HCT116 (cell line): ENCODE data around the gene MORC1. TPM values are rescaled to one million over a fixed set of nuclear protein-coding genes. Genes with fewer than 3 reads are reported as not detected.

Experiments used
- ATAC-seq: fragments of 200-7000 bp; cut with Tn5 transposase; 2 replicates; pipeline ENCODE4 v1.9.1; 2020; ENCODE audit warnings: mild to moderate bottlenecking, moderate library complexity
- BruUV-seq: library from RNA; stranded (reverse); fragments of 400-500 nt; replicated peaks from 2 replicates; lab custom pipeline; 2021; lab: Mats Ljungman, UMichigan
- CTCF ChIA-PET: fragments of 300-600 bp; sonication (Branson Sonifier 250); formaldehyde crosslinking; loops from one replicate; lab custom pipeline; 2021; ENCODE audit warnings: antibody characterized with exemption; lab: Charles Lee
- POLR2A ChIA-PET: fragments of 300-600, 350-600 bp; sonication (Branson Sonifier 250); formaldehyde crosslinking; loops from one replicate; lab custom pipeline; 2021; ENCODE audit warnings: antibody characterized with exemption; lab: Charles Lee
- RAD21 ChIA-PET, 2 experiments: fragments of 300-600 bp; sonication (Branson Sonifier 250); formaldehyde crosslinking; loops; one replicate each; lab custom pipeline; 2023; ENCODE audit warnings: low total read pairs in 2 of 2; ENCODE audit not compliant: uncharacterized antibody in 2 of 2, unreplicated experiment in 2 of 2, low non-redundant PET in 1 of 2; lab: Charles Lee
- DNase-seq: peaks from one replicate; pipeline ENCODE4 v3.0.0-alpha.2; 2010; ENCODE audit warnings: low read depth, low spot score
- H2AFZ ChIP-seq: fragments of 200-600 bp; shearing (Covaris generic), sonication (generic); 2 replicates; pipeline ENCODE4 v1.6.1; 2017; ENCODE audit warnings: low read depth, mixed run types, mixed read lengths, antibody characterized with exemption, low read length; ENCODE audit not compliant: poor library complexity, severe bottlenecking
- H3K27ac ChIP-seq: 2 replicates; pipeline ENCODE4 v1.5.1; 2012; ENCODE audit warnings: low read depth, low read length
- H3K27me3 ChIP-seq: fragments of 200-600 bp; sonication (generic); 2 replicates; pipeline ENCODE4 v1.6.1; 2016; ENCODE audit warnings: mixed run types, low read length, mixed read lengths; ENCODE audit not compliant: insufficient read depth
- H3K36me3 ChIP-seq, 2 experiments: fragments of 200-500 bp in 1 of 2; fragments of 200-600 bp in 1 of 2; sonication (Bioruptor generic) in 1 of 2; sonication (generic) in 1 of 2; 2 replicates each; pipeline versions ENCODE4 v1.5.1 to v1.6.1; 2014 to 2016; ENCODE audit warnings: low read length in 2 of 2, inconsistent platforms in 1 of 2, mixed read lengths in 1 of 2, mixed run types in 1 of 2; ENCODE audit not compliant: insufficient read depth in 2 of 2, control insufficient read depth in 1 of 2
- H3K4me1 ChIP-seq, 2 experiments: fragments of 200-600 bp in 1 of 2; sonication (generic) in 1 of 2; 2 replicates each; pipeline versions ENCODE4 v1.5.1 to v1.6.1; 2012 to 2017; ENCODE audit warnings: low read length in 2 of 2, inconsistent platforms in 1 of 2, mild to moderate bottlenecking in 1 of 2, mixed read lengths in 1 of 2, mixed run types in 1 of 2, moderate library complexity in 1 of 2; ENCODE audit not compliant: insufficient read depth in 2 of 2, control insufficient read depth in 1 of 2
- H3K4me2 ChIP-seq: fragments of 200-600 bp; sonication (generic); 2 replicates; pipeline ENCODE4 v1.6.1; 2017; ENCODE audit warnings: mixed run types, low read length, mixed read lengths
- H3K4me3 ChIP-seq, 2 experiments: fragments of 200-600 bp in 1 of 2; sonication (generic) in 1 of 2; replicated peaks in 1 of 2; 2 replicates each; pipeline ENCODE4 v1.5.1; 2011 to 2016; ENCODE audit warnings: low read length in 2 of 2, control low read depth in 1 of 2, low read depth in 1 of 2, mild to moderate bottlenecking in 1 of 2, mixed read lengths in 1 of 2, mixed run types in 1 of 2
- H3K79me2 ChIP-seq: fragments of 200-600 bp; sonication (generic); 2 replicates; pipeline ENCODE4 v1.6.1; 2017; ENCODE audit warnings: mild to moderate bottlenecking, mixed run types, low read length, moderate library complexity, mixed read lengths; ENCODE audit not compliant: insufficient read depth
- H3K9ac ChIP-seq: fragments of 200-600 bp; sonication (generic); 2 replicates; pipeline ENCODE4 v1.6.1; 2016; ENCODE audit warnings: low read length, mixed read lengths
- H3K9me2 ChIP-seq: fragments of 200-600 bp; sonication (generic), shearing (Covaris generic); 2 replicates; pipeline ENCODE4 v1.6.1; 2017; ENCODE audit warnings: mixed run types, mild to moderate bottlenecking, moderate library complexity; ENCODE audit not compliant: insufficient read depth
- H3K9me3 ChIP-seq, 2 experiments: fragments of 200-500 bp in 1 of 2; fragments of 200-600 bp in 1 of 2; sonication (Bioruptor generic) in 1 of 2; sonication (generic) in 1 of 2; 2 replicates each; pipeline ENCODE4 v1.6.1; 2014 to 2017; ENCODE audit warnings: low read length in 2 of 2, mixed read lengths in 2 of 2, inconsistent platforms in 1 of 2, low read depth in 1 of 2, mild to moderate bottlenecking in 1 of 2, mixed run types in 1 of 2, moderate library complexity in 1 of 2; ENCODE audit not compliant: control insufficient read depth in 1 of 2, insufficient read depth in 1 of 2
- H4K20me1 ChIP-seq: fragments of 200-600 bp; sonication (generic), shearing (Covaris generic); 2 replicates; pipeline ENCODE4 v1.6.1; 2017; ENCODE audit warnings: mixed run types, mild to moderate bottlenecking, moderate library complexity; ENCODE audit not compliant: insufficient read depth
- EZH2 ChIP-seq: fragments of 200-600 bp; sonication (generic); IDR thresholded peaks from 2 replicates; pipeline ENCODE4 v1.6.1; 2017; ENCODE audit warnings: antibody characterized with exemption, mixed run types
- FOSL1 ChIP-seq: IDR thresholded peaks from 2 replicates; pipeline ENCODE4 v1.6.1; 2012; ENCODE audit warnings: low read depth
- TCF7L2 ChIP-seq: IDR thresholded peaks from 2 replicates; pipeline ENCODE4 v1.7.0; 2011; ENCODE audit warnings: borderline replicate concordance, inconsistent platforms; ENCODE audit not compliant: insufficient read depth, insufficient read length; ENCODE audit errors: extremely low read depth
- ZFX ChIP-seq: fragments of 450-650 bp; IDR thresholded peaks from 2 replicates; pipeline ENCODE4 v1.6.1; 2017
- intact Hi-C: fragments of 100-400 bp; cut with micrococcal nuclease; formaldehyde crosslinking; loops from 2 replicates; pipeline ENCODE4 v1.10.0; 2022
- total RNA-seq: library from RNA; stranded (reverse); gene quantifications from one replicate; pipeline ENCODE4 v1.2.1, GENCODE V29; 2021; ENCODE audit not compliant: unreplicated experiment
- TF ChIP-seq, protein P1 (sequence below): IDR thresholded peaks from 2 replicates; pipeline ENCODE4 v1.6.1; 2012; ENCODE audit warnings: low read depth

The MORC1 gene
- total RNA-seq, 1 experiment from 2014 or later, result not detected

DNA sequence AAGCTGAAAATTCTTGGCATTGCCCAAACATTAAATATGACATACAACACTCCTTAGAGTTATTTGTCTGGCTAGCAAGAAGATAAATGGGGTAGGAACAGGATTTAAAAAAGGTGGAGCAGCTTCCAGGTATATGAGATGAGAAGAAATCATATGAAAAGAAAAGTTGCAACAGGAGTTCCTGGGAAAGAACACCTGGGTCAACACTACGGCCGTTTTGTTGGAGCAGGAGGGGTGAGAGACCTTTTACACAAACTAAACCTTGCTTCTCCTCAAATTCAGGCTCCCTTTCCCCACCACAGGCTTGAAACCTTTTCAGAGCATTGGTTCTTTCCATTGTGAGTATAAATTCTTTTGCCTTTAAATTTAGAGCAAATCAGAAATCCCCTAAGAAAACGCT, 145.5 kb downstream of the MORC1 start:
- ChIA-PET POLR2A (no interaction called here), RAD21 (no interaction called here)
- Histone ChIP-seq H3K36me3 (no peaks in the 10 kb centered on the region), H3K9ac (no peak overlapping the region), H3K9me3 (no peaks in the 10 kb centered on the region), H3K79me2 (no peaks in the 10 kb centered on the region), H3K27me3 (no peaks in the 10 kb centered on the region), H3K4me1 (no peaks in the 10 kb centered on the region), H3K9me2 (no peaks in the 10 kb centered on the region)
- intact Hi-C loops, result no loop called here
- no peak for ATAC-seq
- BruUV-seq, result no TSS peak
- TF ChIP-seq ZFX, result no peak
- TF ChIP-seq, protein P1, sequence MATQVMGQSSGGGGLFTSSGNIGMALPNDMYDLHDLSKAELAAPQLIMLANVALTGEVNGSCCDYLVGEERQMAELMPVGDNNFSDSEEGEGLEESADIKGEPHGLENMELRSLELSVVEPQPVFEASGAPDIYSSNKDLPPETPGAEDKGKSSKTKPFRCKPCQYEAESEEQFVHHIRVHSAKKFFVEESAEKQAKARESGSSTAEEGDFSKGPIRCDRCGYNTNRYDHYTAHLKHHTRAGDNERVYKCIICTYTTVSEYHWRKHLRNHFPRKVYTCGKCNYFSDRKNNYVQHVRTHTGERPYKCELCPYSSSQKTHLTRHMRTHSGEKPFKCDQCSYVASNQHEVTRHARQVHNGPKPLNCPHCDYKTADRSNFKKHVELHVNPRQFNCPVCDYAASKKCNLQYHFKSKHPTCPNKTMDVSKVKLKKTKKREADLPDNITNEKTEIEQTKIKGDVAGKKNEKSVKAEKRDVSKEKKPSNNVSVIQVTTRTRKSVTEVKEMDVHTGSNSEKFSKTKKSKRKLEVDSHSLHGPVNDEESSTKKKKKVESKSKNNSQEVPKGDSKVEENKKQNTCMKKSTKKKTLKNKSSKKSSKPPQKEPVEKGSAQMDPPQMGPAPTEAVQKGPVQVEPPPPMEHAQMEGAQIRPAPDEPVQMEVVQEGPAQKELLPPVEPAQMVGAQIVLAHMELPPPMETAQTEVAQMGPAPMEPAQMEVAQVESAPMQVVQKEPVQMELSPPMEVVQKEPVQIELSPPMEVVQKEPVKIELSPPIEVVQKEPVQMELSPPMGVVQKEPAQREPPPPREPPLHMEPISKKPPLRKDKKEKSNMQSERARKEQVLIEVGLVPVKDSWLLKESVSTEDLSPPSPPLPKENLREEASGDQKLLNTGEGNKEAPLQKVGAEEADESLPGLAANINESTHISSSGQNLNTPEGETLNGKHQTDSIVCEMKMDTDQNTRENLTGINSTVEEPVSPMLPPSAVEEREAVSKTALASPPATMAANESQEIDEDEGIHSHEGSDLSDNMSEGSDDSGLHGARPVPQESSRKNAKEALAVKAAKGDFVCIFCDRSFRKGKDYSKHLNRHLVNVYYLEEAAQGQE, result no peak
- TF ChIP-seq FOSL1, result no peak
- TF ChIP-seq, all 23 proteins: peak for 0
- Histone ChIP-seq H4K20me1 (no peaks in the 10 kb centered on the region), H3K4me2 (no peak overlapping the region), H3K27ac (no peak overlapping the region), H2AFZ (no peak overlapping the region), H3K4me3 (no peak overlapping the region)
- CTCF ChIA-PET, result no interaction called here
- no peak for DNase-seq

DNA sequence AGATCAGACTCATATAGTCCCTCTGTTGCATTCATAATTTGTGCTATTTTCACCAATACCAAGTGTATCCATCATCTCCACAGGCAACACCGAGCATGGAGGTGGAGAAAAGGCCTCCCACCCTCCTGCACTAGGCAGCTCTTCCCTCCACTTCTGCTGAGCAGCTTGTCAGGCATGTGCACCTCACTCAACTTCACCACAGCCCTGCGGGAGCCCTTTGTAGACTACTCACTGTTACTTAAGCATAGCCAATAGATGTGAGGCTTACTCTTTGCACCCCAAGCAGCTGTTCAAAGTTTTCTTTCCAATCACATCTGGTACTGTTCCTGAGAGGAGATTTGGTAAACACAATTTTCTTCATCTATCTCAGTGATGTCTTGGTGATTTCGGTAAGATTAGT, 147.4 kb downstream of the MORC1 start:
- BruUV-seq, result no TSS peak
- no peak for ATAC-seq
- H3K9me2 ChIP-seq, result no peaks in the 10 kb centered on the region
- POLR2A ChIA-PET, result no interaction called here
- no peak overlapping the region for H3K4me3 ChIP-seq
- TF ChIP-seq TCF7L2 (no peak), EZH2 (no peak), ZFX (no peak)
- no peak overlapping the region for H3K4me2 ChIP-seq
- intact Hi-C loops, result no loop called here
- H3K4me1 ChIP-seq, result no peaks in the 10 kb centered on the region
- H3K36me3 ChIP-seq, result no peaks in the 10 kb centered on the region
- H3K9ac ChIP-seq, result no peak overlapping the region
- no peaks in the 10 kb centered on the region for H4K20me1 ChIP-seq
- H3K27ac ChIP-seq, result no peak overlapping the region
- CTCF ChIA-PET, result interaction anchor here (1.2 kb wide), 1 partner anchor 56 kb away, joined by 3 read pairs; no protein-coding TSS in a partner anchor
- H3K9me3 ChIP-seq, result no peaks in the 10 kb centered on the region
- no peak for DNase-seq
- no peaks in the 10 kb centered on the region for H3K27me3 ChIP-seq
- RAD21 ChIA-PET, result no interaction called here
- no peaks in the 10 kb centered on the region for H3K79me2 ChIP-seq
- H2AFZ ChIP-seq, result no peak overlapping the region
